GM21786 (cell line): Measurements from ENCODE around the gene ADAMTS7.
"Not testable (repeated sequence)": the region's sequence is repeated elsewhere in the genome, so short reads cannot be mapped to it uniquely, and the experiment has no call there.

Experiments used
- ATAC-seq: cut with Tn5 transposase; IDR thresholded peaks from one replicate; pipeline ENCODE4 v1.9.1; 2021; ENCODE audit not compliant: unreplicated experiment

Gene ADAMTS7

DNA sequence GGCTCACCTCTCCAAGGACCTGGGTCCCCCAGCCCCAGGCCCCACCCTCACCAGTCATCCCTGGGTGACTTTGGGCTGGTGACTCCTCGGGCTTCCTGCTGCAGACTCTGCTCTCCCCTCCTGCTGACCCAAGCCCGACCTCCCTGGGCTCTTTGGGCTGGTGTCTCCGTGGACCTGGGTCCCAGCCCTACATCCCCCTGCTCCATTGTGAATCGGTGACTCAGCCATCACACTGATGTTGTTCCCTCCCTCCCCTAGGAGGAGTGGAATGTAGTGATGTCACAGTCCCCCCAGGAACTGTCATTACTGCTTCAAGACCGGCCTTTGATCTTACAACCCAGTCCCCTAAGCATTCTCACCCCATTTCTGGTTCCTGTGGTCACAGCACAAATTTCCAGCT lies 83.7 kb downstream of the ADAMTS7 start:
- no peak for ATAC-seq

DNA sequence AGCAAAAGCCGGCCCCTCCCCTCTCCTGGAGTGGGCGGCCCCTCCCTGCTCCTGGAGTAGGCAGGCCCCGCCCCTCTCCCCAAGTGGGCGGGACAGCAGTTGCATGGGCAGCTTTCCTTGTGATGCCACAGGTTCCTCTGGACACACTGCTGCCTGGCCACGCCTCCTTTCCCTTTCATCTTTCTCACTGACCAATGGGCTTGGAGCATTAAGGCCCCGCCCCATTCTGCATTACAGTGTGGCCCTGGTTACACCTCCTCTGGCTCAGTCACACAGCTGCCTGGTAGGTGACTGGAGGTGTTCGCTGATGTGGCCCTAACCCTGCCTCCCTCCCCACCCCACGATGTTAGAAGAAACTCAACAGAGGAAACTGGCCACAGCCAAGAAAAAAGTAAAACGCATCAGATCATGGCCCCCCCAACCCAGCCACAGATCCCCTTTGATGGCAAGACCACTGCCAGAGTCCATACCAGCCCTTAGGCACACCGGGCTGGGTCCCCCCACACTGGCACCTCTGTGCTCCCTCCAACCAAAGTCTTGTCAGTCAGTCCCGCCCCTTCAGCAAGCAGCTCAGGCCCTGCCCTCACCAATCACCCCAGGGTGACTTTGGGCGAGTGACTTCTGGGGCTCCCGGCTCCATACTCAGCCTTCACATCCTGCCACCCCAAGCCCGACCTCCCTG lies 84.3 kb downstream of the ADAMTS7 start:
- ATAC-seq: no peak

DNA sequence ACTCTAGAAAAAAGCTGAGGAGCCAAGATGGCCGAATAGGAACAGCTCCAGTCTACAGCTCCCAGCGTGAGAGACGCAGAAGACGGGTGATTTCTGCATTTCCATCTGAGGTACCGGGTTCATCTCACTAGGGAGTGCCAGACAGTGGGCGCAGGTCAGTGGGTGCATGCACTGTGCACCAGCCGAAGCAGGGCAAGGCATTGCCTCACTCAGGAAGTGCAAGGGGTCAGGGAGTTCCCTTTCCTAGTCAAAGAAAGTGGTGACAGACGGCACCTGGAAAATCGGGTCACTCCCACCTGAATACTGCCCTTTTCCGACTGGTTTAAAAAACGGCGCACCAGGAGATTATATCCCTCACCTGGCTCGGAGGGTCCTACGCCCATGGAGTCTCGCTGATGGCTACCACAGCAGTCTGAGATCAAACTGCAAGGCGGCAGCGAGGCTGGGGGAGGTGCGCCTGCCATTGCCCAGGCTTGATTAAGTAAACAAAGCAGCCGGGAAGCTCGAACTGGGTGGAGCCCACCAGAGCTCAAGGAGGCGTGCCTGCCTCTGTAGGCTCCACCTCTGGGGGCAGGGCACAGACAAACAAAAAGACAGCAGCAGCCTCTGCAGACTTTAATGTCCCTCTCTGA lies 91.3 kb downstream of the ADAMTS7 start:
- ATAC-seq: not testable (repeated sequence)

DNA sequence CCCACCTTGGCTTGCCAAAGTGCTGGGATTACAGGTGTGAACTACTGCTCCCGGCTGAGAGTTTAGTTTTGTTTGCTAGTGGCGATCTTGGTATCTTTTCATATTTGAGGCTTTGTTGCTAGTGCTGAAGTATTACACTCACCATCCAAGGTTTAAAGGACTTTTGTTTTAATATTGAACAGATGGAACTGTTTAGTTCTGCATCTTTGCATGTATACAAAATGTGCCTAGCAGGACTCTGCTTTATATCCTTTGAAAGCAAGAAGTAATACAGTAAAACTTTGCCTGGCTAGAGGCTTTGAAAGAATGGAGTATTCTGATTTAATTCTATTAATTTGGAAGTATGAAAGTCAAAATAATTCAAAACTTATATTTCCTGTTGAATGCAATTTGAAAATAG lies 92.4 kb downstream of the ADAMTS7 start:
- no peak for ATAC-seq

DNA sequence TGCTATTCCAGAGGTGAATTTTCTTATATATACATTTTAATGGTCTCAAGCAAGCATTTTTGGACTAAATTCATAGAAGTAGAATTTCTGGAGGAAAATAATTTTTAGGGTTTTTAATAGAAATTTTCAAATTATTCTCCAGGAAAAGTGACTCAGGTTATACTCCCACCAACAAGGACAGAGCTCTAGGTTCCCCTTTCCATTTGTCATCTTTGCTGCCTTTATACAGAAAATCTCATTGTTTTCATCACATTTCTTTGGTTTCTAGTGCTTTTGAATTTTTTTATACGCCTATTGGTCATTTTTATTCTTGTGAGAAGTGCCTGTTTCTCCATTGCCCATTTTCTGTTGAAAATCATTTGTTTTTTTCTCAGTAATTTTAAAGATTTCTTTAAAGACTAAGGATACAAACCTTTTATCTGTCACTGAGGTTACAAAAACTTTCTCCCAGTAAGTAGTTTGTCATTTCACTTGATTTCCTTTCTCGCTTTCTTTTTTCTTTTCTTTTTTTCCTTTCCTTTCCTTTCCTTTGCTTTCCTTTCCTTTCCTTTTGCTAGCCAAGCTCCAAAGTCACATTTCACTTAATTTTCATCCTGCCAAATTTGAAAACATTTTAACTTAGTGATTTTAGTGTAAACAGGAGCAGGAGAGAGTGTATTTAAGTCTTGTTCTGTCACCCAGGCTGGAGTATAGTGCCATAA lies 93.2 kb downstream of the ADAMTS7 start:
- no peak for ATAC-seq

DNA sequence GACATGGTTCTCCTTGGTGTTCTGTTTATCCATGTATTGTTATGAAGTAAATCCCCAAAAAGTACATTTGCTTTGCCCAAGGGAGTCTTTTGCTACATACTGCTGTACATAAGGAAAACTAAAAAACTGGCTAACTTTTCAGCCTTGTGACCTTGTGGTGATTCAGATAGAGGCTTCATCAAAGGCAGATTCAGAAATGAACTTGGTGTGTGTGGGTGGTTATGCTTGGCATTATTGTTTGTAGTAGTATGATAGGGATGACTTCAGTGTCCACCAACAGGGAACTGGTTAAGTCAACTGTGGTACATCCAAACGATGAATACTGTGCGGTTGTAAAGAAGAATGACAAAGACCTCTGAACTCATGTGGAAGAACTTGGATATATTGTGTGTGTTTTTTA lies 94.6 kb downstream of the ADAMTS7 start:
- no peak for ATAC-seq

DNA sequence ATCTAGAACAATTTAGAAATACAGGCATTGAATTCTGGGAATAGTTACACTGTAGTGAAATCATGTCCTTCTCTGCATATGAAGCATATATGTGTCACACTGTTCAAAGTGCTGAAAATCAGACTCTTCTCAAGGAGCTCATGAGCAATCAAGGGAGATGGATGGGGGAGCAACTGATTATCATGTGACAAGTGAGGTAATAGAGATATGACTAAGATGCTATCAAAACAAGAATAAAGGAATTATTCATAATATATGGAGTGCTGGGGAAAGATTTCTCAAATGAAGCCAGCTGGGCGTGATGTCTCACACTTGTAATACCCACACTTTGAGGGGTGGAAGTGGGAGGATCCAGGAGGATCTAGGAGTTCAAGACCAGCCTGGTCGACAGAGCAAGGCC lies 95.3 kb downstream of the ADAMTS7 start:
- ATAC-seq: no peak

DNA sequence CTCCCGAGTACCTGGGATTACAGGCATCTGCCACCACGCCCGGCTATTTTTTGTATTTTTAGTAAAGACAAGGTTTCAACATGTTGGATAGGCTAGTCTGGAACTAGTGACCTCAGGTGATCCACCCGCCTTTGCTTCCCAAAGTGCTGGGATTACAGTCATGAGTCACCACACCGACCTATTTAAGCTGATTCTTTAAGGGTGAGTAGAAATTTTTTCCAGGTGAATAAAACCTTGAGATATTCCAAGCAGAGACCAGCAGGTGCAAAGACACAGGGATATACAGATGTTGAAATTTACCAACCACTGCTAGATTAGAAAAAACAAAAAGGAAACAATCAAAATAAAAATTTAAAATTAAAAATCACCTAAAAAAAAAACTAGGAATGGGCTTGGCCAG lies 95.8 kb downstream of the ADAMTS7 start:
- ATAC-seq: no peak

DNA sequence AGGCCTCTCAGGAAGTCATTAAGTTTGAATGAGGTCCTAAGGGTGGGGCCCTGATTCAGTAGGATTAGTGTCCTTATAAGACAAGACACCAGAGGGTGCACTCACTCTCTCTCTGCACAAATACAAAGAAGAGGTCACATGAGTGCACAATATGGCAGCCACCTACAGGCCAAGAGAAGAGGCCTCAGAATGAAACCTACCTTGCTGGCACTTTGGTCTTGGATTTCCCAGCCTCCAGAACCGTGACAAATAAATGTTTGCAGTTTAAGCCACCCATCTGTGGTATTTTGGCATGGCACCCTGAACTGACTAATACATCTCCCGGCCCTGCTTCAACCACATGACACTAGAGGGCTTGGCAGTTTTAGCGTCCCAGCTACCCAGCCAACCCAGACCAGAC lies 96.4 kb downstream of the ADAMTS7 start:
- ATAC-seq: no peak

DNA sequence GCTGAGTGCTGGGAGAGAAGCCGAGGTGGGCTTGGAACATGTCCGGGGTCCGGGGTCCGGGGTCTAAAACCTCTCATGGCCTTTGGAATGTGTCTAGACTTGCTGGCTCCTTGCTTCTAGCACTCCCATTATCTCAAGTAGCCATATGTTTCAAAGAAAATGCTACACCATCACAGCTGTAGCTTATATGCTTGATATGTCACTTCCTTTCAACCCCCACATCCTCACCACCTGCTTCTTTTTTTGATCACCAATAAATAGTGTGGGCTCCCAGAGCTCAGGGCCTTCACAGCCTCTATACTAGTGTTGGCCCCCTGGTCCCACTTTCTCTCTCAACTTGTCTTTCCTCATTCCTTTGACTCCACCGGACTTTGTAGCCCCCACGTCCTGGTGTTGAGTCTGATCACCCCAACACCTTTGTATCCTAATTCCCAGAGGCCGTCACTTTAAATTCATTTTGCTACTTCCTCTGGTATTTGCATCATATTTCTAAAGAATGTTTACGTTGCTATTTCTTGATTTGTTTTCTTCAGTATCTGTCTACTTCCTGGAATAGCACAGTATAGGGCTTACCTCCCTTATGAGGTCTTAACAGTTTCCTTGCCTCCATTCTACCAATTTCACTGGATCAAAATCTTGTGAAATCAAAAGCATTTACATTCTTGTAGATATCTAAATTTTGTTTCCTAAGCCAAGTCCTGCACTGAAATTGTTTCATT lies 98.3 kb downstream of the ADAMTS7 start:
- ATAC-seq: no peak

DNA sequence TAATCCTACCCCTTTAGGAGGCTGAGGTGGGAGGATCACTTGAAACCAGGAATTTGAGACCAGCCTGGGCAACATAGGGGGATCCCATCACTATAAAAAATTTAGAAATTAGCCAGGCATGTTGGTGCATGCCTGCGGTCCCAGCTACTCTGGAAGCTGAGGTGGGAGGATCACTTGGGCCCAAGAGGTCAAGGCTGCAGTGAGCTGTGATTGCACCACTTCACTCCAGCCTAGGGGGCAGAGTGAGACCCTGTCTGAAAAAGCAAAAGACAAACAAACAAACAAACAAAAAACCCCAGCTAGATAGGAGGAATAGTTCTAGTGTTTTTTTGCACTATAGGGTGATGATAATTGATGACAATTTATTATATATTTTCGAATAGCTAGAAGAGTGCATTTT lies 99.6 kb downstream of the ADAMTS7 start:
- ATAC-seq: no peak

DNA sequence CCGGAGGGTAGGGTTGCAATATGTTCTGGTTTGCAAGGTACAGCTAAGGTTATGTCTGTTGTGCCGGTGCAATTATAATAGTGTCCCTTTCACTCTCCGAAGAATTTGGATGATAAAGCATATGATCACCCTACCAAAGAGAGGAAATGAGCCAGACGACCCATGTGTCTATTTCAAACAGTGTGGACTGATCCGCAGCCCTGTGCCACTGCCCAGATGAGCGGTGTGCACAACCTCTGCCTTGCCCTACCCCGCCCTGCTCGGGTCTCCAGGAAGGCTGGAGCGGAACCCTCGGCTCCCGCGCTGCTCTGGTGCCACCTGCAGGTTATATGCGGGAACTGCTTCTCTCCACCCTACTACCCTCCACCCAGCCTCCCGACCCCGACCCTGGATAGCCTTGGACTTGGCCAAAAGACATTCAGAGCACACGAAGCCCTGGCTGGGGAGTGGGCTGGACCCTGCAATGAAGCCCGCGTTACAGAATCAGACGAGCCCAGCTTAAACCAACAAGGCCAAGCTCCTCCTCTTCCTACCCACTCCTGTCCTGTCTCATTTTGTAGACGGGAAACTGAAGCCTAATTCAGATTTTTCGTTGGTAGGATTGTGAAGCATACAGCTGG lies 101.9 kb downstream of the ADAMTS7 start:
- peak; percentile 70 for ATAC-seq
